NCI-H2171 (cell line): ENCODE results near the gene SLC44A2.

Experiments
- DNase-seq: peaks from one replicate; lab custom pipeline; 2025; lab: John Stamatoyannopoulos, UW

SLC44A2 gene

DNA sequence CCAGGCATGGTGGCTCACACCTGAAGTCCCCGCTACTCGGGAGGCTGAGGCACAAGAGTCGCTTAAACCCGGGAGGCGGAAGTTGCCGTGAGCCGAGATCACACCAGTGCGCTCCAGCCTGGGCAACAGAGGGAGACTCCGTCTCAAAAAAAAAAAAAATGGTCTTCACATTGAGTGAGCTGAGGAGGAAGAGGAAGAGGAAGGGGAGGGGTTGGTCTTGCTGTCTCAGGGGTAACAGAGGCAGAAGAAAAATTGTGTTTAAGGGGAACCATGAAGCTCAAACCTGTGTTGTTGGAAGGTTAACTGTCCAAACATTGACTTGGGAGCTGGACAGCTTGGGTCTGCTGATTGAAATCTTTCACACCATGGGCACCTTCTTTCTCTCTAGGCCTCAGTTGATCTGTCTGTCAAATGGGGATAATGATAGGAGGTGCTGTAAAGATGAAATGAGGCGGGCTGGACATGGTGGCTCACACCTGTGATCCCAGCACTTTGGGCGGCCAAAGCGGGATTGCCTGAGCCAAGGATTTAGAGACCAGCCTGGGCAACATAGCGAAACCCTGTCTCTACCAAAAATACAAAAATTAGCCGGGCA is 9.8 kb upstream of the SLC44A2 start:
- DNase-seq = no peak

DNA sequence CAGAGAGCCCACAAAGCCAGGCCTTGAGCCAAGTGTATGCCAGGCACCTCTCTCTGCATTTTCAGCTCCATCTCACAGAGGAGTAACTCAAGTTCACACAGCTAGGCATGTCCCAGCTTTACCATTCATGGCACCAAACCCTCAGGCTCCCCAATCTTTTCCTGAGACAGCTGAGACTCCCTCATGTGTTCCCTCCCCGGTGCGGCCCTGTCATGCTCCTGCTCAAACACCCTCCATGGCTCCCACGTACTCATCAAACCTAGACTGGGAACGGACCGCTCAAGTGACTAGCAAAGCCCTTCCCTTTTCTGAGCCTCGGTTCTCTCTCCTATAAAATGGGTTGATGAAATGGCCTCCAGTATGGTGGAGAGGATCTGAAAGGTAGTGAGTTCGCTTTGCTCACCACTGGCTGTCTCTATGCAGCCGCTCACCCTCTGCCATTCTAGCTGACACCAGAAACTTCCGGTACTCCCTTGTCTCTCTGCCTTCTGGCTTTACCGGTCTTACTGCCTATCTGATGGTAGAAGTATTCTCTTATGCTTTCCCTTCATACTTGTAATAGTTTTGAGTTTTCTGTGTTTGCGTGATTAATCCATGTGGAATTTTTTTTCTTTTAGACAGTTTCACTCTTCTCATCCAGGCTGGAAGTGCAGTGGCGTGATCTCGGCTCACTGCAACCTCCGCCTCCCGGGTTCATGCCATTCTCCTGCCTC is 7.8 kb upstream of the SLC44A2 start:
- no peak for DNase-seq

DNA sequence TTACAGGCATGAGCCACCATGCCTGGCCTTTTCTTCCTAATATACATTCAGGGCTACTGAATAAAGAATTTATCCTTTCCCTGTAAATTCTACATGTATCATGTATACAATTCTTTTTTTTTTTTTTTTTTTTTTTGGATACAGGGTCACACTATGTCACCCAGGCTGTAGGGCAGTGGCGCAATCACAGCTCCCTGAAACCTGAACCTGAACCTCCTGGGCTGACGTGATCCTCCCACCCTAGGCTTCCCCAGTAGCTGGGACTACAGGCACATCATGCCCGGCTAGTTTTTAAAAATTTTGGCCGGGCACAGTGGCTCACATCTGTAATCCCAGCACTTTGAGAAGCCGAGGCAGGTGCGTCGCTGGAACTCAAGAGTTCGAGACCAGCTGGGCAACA is 6.5 kb upstream of the SLC44A2 start:
- no peak for DNase-seq

DNA sequence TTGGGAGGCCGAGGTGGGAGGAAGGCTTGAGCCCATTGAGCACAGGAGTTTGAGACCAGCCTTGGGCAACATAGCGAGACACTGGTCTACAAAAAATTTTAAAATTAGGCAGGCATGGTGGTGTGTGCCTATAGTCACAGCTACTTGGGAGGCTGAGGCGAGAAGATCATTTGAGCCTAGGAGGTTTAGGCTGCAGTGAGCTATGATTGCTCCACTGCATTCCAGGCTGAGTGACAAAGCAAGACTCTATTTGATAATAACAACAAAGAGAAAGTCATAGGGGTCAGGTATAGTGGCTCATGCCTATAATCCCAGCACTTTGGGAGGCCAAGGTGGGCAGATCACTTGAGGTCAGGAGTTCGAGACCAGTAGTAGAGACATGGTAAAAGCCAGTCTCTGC is 4.6 kb upstream of the SLC44A2 start:
- DNase-seq = no peak

DNA sequence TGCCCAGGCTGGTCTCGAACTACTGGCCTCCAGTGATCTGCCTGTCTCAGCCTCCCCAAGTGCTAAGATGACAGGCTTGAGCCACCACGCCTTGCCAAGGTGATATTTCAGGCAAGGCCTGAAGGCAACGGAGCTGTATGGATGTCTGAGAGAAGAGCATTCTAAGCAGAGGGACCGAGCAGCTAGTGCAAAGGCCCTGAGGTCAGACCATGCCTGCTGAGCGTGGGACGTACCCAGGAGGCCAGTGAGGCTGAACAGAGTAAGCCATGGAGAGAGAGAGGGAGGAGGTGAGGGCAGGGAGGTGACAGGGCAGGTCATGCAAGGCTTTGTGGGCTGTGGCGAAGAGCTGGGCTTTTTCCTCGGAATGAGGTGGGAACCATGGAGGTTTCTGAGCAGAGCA is 3.4 kb upstream of the SLC44A2 start:
- DNase-seq = no peak

DNA sequence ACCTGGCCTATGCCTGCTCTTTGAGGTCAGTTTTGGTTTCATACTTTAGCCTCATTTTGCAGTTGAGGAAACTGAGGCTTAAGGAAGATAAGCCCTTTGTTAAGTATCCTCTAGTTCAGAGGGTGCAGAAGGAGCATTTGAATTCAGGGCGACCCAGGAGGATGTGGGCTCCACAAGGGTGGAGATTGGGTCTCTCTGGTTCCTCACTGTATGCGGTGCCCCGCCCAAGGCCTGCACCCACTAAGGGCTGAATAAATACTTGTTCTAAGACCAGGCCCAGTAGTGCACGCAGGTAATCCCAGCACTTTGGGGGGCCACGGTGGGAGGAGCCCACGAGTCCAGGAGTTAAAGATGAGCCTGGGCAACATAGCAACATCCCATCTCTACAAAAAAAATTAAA is 768 bp upstream of the SLC44A2 start:
- DNase-seq = no peak

DNA sequence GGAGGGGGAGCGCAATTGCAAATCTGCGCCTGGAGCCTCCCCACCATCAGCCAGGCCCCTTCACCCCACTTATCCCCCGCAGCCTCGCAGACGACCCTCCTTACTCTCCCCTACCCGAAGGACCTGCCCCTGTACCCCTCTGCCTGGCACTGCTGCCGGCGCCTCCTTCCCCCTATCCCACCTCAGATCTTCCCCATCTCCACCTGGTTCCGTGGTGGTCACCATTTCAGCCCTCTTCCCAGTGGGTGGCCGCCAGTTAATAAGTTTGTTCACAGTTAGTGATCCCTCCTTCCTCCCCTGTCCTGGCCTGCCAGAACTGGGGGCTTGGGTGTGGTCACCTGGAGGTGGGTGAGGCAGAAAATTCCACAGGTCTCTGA is 397 bp downstream of the SLC44A2 start:
- no peak for DNase-seq

DNA sequence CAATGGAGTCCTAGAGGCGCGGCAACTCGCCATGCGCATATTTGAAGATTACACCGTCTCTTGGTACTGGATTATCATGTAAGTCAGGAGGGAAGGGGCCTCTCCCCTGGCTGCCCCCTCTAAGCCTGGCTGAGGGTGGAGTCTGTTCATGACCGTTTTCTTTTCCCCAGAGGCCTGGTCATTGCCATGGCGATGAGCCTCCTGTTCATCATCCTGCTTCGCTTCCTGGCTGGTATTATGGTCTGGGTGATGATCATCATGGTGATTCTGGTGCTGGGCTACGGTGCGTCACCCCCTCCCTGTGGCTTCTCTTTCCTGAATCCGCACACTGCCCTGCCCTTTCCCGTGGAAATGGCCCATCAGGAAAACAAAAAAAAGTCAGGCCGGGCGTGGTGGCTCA is 6.5 kb downstream of the SLC44A2 start:
- DNase-seq = no peak

DNA sequence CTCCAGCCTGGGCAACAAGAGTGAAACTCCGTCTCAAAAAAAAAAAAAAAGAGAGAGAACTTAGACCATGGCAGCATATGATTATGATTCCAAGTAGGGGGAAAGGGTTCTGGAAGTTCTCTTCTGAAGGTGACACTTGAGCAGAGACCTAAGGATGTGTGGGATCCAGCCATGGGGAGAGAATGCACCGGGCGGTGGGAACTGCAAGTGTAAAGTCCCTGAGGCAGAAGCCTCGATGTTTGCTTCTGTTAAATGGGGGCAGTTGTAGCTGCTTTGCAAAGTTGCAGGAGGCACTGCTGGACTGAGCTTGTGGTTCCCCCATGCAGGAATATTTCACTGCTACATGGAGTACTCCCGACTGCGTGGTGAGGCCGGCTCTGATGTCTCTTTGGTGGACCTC is 9.1 kb downstream of the SLC44A2 start:
- no peak for DNase-seq

DNA sequence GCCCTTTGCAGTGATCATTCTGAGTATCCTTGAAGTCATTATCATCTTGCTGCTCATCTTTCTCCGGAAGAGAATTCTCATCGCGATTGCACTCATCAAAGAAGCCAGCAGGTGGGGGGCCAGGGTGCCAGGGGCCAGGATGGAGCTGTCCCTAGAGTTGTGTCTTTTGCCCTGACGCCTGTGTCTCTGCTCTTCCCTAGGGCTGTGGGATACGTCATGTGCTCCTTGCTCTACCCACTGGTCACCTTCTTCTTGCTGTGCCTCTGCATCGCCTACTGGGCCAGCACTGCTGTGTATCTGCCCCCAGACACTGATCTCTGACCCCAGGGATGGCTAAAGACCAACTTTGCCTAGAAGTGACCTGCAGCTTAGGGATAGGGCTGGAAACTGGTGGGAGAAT is 9.6 kb downstream of the SLC44A2 start:
- no peak for DNase-seq

DNA sequence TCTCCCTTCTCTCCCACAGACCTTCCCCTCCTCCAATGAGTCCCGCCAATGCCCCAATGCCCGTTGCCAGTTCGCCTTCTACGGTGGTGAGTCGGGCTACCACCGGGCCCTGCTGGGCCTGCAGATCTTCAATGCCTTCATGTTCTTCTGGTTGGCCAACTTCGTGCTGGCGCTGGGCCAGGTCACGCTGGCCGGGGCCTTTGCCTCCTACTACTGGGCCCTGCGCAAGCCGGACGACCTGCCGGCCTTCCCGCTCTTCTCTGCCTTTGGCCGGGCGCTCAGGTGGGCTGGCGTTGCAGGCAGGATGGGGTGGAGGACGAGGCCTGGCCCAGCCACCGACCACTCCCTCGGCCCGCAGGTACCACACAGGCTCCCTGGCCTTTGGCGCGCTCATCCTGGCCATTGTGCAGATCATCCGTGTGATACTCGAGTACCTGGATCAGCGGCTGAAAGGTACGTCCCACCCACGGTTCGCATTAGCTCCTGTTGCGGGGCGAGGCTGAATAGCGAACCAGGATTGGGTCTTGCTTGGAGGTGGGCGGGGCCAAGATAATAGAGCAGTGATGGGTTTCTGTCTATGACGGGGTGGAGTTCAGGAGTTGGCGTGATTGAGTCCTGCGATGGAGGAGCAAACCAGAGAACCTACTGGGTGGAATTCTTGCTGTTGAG is 11.1 kb downstream of the SLC44A2 start:
- no peak for DNase-seq

DNA sequence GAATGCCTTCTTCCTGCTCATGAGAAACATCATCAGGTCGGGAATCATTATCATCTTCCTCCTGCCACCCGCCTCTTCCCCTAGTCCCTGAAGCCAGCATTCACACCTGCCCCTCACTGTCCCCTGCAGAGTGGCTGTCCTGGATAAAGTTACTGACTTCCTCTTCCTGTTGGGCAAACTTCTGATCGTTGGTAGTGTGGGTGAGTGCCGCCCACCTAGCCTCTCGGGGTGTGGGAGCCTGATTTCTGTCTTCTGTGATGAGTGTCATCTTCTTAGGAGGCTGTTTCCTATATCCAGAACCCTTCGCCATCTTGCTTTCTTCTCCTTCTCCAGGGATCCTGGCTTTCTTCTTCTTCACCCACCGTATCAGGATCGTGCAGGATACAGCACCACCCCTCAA is 12.5 kb downstream of the SLC44A2 start:
- no peak for DNase-seq

DNA sequence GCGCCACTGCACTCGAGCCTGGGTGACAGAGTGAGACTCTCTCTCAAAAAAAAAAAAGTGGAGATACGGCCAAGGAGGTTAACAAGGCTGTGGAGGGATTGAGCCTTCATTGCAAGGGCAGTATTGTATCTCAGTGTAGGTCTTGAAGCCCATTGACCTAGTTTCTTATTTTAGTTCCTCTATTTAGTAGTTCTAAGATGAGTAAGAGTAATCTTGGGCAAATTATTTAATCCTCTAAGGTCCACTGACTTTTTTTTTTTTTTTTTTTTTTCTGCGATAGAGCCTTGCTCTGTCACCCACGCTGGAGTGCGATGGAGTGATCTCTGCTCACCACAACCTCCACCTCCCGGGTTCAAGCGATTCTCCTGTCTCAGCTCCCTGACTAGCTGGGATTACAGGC is 14.5 kb downstream of the SLC44A2 start:
- DNase-seq = no peak

DNA sequence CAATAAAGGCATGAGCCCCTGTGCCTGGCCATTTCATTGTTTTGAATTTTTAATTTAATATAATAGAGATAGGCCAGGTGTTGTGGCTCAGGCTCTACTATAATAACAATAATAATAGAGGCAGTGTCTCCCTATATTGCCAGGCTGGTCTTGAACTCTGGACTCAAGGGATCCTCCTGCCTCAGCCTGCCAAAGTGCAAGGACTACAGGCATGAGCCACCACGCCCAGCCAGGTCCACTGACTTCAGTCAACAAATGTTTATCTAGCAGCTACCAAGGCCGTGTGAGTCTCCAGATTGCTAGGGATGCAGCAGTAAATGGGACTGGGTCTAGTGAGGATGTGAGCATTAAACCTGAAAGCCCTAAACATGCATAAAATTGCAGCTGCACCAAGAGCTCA is 15.0 kb downstream of the SLC44A2 start:
- DNase-seq = no peak

DNA sequence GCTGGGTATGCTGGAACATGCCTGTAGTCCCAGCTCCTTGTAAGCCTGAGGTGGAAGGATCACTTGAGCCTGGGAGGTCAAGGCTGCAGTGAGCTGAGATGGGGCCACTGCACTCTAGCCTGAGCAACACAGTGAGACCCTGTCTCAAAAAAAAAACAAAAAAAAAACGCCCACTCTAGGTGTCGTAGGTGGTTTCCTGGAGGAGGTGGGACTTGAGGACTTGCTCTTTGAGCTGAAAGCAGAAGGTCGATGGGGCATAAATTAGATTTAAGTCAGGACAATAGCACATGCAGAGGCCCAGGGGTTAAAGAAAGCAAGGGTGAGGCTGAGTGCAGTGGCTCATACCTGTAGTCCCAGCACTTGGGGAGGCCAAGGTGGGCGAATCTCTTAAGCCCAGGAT is 15.9 kb downstream of the SLC44A2 start:
- DNase-seq = no peak

DNA sequence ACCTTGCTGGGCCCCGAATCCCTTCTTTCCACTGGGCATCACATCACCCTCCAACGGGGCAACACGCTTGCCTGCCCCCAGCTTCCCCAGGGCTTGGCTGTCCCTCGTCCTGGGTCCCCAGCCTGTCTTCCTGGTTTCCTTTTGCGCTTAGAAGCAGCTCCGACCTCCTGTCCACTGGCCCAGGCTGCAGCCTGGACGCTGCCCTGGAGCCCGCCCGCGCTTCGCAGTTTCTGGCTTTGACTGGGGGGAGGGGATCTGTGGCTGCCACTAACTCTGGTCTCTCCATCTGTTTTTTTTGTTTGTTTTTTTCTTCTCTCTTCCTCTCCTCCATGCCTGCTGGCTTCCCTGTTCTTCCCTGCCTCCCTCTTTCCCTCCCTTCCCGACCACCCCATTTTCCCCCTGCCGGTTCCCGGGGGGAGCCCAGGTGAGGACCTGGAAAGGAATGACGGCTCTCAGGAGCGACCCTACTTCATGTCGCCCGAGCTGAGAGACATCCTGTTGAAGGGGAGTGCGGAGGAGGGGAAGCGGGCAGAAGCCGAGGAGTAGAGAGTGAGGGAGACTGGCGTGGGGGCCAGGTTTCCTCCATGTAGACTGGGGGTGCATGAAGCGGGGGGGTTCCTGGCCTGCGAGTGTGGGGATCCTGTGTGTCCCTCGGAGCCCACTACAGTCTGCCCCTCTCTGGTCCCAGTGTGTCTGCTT is 17.3 kb downstream of the SLC44A2 start:
- no peak for DNase-seq

DNA sequence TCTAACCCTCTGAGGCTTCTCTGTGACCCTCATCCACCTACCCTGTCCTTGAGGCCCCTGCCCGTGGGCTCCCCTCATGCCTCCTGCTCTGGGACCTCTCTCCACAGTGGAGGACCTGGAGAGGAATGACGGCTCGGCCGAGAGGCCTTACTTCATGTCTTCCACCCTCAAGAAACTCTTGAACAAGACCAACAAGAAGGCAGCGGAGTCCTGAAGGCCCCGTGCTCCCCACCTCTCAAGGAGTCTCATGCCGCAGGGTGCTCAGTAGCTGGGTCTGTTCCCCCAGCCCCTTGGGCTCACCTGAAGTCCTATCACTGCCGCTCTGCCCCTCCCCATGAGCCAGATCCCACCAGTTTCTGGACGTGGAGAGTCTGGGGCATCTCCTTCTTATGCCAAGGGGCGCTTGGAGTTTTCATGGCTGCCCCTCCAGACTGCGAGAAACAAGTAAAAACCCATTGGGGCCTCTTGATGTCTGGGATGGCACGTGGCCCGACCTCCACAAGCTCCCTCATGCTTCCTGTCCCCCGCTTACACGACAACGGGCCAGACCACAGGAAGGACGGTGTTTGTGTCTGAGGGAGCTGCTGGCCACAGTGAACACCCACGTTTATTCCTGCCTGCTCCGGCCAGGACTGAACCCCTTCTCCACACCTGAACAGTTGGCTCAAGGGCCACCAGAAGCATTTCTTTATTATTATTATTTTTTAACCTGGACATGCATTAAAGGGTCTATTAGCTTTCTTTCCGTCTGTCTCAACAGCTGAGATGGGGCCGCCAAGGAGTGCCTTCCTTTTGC is 18.0 kb downstream of the SLC44A2 start:
- DNase-seq = no peak

DNA sequence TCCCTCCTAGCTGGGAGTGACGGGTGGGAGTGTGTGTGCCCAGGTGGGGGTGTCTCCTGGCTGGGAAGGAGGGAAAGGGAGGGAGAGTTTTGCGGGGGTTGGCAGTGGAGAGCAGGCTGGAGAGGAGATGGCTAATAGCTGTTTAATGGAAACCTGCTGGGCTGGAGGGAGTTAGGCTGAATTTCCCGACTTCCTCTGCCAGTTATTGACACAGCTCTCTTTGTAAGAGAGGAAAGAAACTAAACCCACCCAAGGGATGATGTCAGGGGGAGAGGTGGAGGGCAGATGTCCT is 18.6 kb downstream of the SLC44A2 start:
- no peak for DNase-seq

DNA sequence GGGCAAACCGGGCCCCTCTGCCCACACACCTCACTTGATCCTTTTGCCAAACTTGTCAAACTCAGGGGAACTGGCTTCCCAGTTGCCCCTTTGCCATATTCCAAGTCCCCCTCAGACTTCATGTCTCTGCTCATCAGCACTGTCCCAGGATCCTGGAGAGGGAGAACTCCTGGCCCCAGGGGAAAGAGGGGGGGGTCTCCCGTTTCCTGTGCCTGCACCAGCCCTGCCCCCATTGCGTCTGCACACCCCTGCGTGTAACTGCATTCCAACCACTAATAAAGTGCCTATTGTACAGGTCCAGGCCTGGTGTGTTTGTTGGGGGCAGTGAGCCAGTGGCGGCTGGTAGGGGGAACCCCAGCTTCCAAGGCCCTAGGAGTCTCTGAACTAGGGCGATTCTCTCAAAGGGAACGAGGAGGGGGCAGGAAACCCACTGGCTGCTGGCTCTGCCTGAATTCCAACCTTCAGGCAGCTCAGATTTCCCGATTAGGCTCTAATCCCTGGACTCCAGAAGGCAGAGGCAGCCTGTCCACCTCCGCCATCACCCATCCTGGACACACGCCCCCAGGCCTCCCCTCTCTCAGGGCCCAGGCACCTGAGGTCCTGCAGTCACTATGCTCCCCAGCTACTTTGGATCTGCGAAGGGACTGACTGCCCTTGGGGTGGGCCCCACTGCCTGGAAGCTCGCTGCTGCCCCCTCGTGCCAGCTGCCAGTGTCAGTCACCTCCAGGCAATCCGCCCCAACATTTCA is 19.1 kb downstream of the SLC44A2 start:
- DNase-seq = peak; percentile 39

DNA sequence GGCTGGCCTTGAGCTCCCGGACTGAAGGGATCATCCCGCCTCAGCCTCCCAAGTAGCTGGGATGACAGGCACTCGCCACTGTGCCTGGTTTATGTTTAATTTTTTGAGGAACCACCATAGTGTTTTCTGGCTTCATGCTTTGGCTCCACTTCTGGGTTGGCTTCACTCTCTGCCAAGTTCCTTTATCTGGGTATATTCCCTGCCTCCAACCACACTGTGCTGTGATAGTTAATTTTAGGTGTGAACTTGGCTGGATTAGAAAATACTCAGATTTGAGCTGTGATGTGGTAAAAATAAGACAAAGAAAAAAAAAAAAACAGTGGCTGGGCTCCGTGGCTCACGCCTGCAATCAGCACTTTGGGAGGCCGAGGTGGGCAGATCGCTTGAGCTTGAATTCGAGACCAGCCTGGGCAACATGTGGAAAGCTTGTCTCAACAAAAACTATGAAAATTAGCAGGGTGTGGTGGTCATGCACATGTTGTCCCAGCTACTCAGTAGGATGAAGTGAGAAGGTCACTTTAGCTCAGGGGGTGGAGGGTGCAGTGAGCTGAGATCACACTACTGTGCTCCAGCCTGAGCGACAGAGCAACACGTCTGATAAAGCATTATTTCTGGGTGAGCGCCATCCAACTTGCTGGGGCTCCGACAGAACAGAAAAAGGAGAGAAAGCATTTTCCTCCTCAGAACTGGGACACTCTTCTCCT is 21.3 kb downstream of the SLC44A2 start:
- no peak for DNase-seq

DNA sequence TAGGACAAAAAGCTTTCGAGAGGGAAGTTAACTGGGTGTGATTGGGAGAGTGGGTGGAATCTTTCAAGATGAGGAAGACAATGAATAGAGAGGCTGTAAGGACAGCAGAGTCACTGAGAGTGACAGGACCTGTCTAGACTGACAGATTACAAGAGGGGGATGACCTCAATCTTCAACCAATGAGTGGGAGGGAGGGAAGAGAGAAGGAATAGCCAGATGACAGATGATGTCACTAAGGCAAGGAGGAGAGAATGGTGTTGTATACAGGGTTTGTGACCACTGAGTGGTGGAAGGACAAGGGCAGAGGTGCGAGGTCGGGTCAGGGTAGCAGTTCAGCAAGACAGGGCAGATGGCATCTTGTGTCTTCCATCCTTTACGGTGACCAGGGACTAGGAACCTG is 23.0 kb downstream of the SLC44A2 start:
- no peak for DNase-seq
